Measurements from ENCODE around the gene CBFB. TPM values are rescaled to one million over a fixed set of nuclear protein-coding genes. Genes with fewer than 3 reads are reported as not detected.

Gene CBFB
- total and polyA plus RNA-seq, 2 of the 4 experiments (the other 2 are of a cell fraction), result 44.2 to 48.0 TPM

DNA sequence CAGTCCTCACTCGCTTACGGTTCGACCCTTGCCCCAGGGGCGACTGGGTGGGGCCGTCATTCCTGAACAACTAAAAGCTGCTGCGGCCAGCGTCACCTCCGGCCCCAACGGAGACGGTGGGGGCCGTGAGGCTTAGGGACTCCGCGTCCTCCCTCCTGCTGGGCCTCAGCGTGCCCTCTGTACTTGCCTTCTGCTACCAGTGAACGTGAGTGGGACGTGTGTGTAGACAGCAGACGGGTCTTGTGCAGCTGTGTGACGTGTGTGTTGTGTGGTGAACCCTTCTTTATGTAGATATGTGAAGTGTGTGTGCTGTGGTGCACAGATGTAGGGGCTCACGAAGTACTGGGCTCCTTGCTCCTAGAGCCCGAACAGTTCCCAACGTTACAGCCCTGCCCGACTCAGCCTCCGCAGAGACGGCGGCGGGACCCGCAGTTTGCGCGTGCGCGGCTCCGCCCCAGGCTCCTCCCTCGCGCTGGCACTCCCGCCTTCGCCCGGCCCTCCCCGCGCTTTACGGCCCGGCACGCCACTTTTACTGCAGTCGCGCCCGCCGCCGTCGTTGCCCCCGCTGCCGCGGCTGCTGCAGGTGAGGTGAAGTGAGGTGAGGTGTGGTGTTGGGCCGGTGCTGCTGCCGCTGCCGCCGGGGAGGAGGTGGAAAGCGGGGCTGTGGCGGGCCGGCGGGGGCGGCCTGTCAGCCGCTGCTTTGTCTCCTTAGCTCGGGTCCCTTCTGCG is 80.6 kb downstream of the CBFB start, which contains the start of gene PHAF1:
Gene PHAF1, plus strand, starts transcription at position 535 of the 729 bp plus-strand sequence. CDS start 235 bp downstream, outside the sequence.
- H3K14ac ChIP-seq (replicated peaks; ENCODE audit: low read depth, low read length), result peak within 1 kb of the TSS; percentile 100
- peak; percentile 83 for DNase-seq
- dilution Hi-C loops (cut with HindIII; ENCODE audit: low sequenced_read_pairs, unreplicated experiment), result no loop called here
- peak within 1 kb of the TSS; percentile 96 for H3K4me2 ChIP-seq (ENCODE audit: low read depth, low read length)
- POLR2A ChIA-PET (ENCODE audit: unreplicated experiment), result no interaction called here
- BruUV-seq (replicated peaks), result no TSS peak
- H4K8ac ChIP-seq (ENCODE audit: low read depth in 2 of 2, low read length in 2 of 2), result peak within 1 kb of the TSS; percentile 76 to 100
- no peaks in the 10 kb centered on the region for H3K9me3 ChIP-seq (ENCODE audit: control insufficient read depth, insufficient read depth, low read length)
- TF ChIP-seq NFE2L2 (IDR thresholded peaks at IDR 0.05; ENCODE audit: low read depth, low read length) (no peak), CHD1 (IDR thresholded peaks at IDR 0.05; ENCODE audit: low read depth, low read length) (no peak), BHLHE40 (IDR thresholded peaks at IDR 0.05; ENCODE audit: low read depth, low read length) (peak; percentile 63; the same call in 1 of the 2 replicates), CEBPB (IDR thresholded peaks at IDR 0.05; ENCODE audit: low read depth, low read length) (no peak), MXI1 (IDR thresholded peaks at IDR 0.05; ENCODE audit: borderline replicate concordance, low read depth, low read length) (0 out of 2 replicates have a peak, but pooled peaks have one; percentile 18), FOS (IDR thresholded peaks at IDR 0.05; ENCODE audit: low read depth, low read length) (no peak), MAZ (IDR thresholded peaks at IDR 0.05; ENCODE audit: borderline replicate concordance, low read depth, low read length) (peak; percentile 31; the same call in 1 of the 2 replicates)
- peak within 1 kb of the TSS; percentile 77 for H4K91ac ChIP-seq (ENCODE audit: insufficient read depth, low read depth, low read length)
- H3K36me3 ChIP-seq (ENCODE audit: control insufficient read depth, insufficient read depth, low read length), result no peaks in the 10 kb centered on the region
- H2AK9ac ChIP-seq (replicated peaks; ENCODE audit: low read depth, low read length, poor library complexity), result peak within 1 kb of the TSS; percentile 93
- H3K4me1 ChIP-seq (ENCODE audit: control insufficient read depth, insufficient read depth, low read length), result peaks cover 12% of the 10 kb centered on the region
- peak within 1 kb of the TSS; percentile 82 for H3K56ac ChIP-seq (ENCODE audit: extremely low read depth, insufficient read depth, low read length)
- ATAC-seq (ENCODE audit: low read depth), result peak; percentile 100
- peak within 1 kb of the TSS; percentile 76 for H3K27ac ChIP-seq (ENCODE audit: insufficient read depth, low read length)
- H3K18ac ChIP-seq (ENCODE audit: low read depth, low read length), result peak within 1 kb of the TSS; percentile 94
- peak within 1 kb of the TSS; percentile 18; the same call in 2 of the 3 replicates for H2BK15ac ChIP-seq (ENCODE audit: low read depth, low read length)
- H3K9ac ChIP-seq (ENCODE audit: low read depth, low read length), result peak within 1 kb of the TSS; percentile 94
- peaks cover 26 to 47% of the 10 kb centered on the region in 2 experiments for H3K79me1 ChIP-seq (ENCODE audit: low read depth in 1 of 2, low read length in 2 of 2)
- intact Hi-C loops (cut with micrococcal nuclease), result no loop called here
- H3K4me3 ChIP-seq (ENCODE audit: insufficient read depth, low read depth, low read length), result peak within 1 kb of the TSS; percentile 85
- H2BK5ac ChIP-seq (ENCODE audit: low read depth, low read length, poor library complexity, severe bottlenecking), result peak within 1 kb of the TSS; percentile 94
- peak within 1 kb of the TSS; percentile 91 for H2AK5ac ChIP-seq (ENCODE audit: low read depth, low read length)
- in situ Hi-C loops (cut with MboI; ENCODE audit: low sequenced_read_pairs), result no loop called here
- H3K9me1 ChIP-seq (ENCODE audit: insufficient read depth, low read length), result peaks cover 4% of the 10 kb centered on the region
- H2BK120ac ChIP-seq (ENCODE audit: low read depth, low read length), result peak within 1 kb of the TSS; percentile 87
- peak within 1 kb of the TSS; percentile 99 for H3K23ac ChIP-seq (ENCODE audit: low read depth, low read length)
- peak within 1 kb of the TSS; percentile 99 for H4K5ac ChIP-seq (ENCODE audit: low read depth, low read length)
- H3K27me3 ChIP-seq (ENCODE audit: control insufficient read depth, insufficient read depth, low read length), result no peaks in the 10 kb centered on the region
- peak within 1 kb of the TSS; percentile 58; the same call in 1 of the 2 replicates for H2BK20ac ChIP-seq (ENCODE audit: low read depth, low read length)
- H4K20me1 ChIP-seq (ENCODE audit: insufficient read depth, low read length), result peaks cover 21% of the 10 kb centered on the region; the same call in 1 of the 2 replicates
- CTCF ChIA-PET, result interaction anchor here (1.2 kb wide), 1 partner anchor 46 kb away, joined by 3 read pairs; no protein-coding TSS in a partner anchor
- peak within 1 kb of the TSS; percentile 99 for H3K4ac ChIP-seq (ENCODE audit: low read depth, low read length)
- WGBS, 2 experiments (ENCODE audit: extremely low coverage in 2 of 2, insufficient read length in 1 of 2), result 8% methylated on average over 18 of the region's 63 CpGs; no CpG with 5 or more reads in 1 of the 2 experiments
- peak within 1 kb of the TSS; percentile 99 for H2AFZ ChIP-seq (replicated peaks; ENCODE audit: low read length, poor library complexity)

Data from IMR-90 (cell line).